ENCODE results near the gene ZHX3. TPM values are rescaled to one million over a fixed set of nuclear protein-coding genes. Genes with fewer than 3 reads are reported as not detected.

Gene ZHX3
- total and polyA plus RNA-seq, 4 donors, result 3.2 to 30.0 (median 8.0) TPM

GRCh38 chr20:41180599-41181333, 136.8 kb downstream of the ZHX3 start:
- Histone ChIP-seq H3K27ac (ENCODE audit: low read depth in 1 of 2, low read length in 2 of 2) (no peak overlapping the region), H3K9me3 (ENCODE audit: control insufficient read depth in 4 of 4, low read length in 3 of 4) (no peaks in the 10 kb centered on the region), H3K4me1 (ENCODE audit: control insufficient read depth in 4 of 4, insufficient read depth in 4 of 4, low read length in 3 of 4) (no peaks in the 10 kb centered on the region), H3K27me3 (ENCODE audit: control insufficient read depth in 4 of 4, insufficient read depth in 4 of 4, low read length in 3 of 4) (no peaks in the 10 kb centered on the region), H3K9ac (ENCODE audit: low read depth in 1 of 2, low read length in 2 of 2) (no peak overlapping the region), H3K36me3 (ENCODE audit: control insufficient read depth in 4 of 4, insufficient read depth in 3 of 4, low read depth in 1 of 4, low read length in 3 of 4) (peaks cover 5 to 24% (median 12%) of the 10 kb centered on the region in 4 donors), H3K4me3 (ENCODE audit: low read depth in 1 of 3, low read length in 3 of 3) (no peak overlapping the region)
- DNase-seq (ENCODE audit: low spot score), result peak; percentile 17
- whole genome bisulfite sequencing, result 96% methylated on average over 6 of the region's 6 CpGs
- TF ChIP-seq FOXA2 (IDR thresholded peaks at IDR 0.05), result no peak
- no peak for TF ChIP-seq FOXA1 (IDR thresholded peaks at IDR 0.05)
- no peak for TF ChIP-seq RAD21 (IDR thresholded peaks at IDR 0.05)
- TF ChIP-seq, protein P1, sequence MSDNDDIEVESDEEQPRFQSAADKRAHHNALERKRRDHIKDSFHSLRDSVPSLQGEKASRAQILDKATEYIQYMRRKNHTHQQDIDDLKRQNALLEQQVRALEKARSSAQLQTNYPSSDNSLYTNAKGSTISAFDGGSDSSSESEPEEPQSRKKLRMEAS (IDR thresholded peaks at IDR 0.05), result no peak
- TF ChIP-seq, protein P2, sequence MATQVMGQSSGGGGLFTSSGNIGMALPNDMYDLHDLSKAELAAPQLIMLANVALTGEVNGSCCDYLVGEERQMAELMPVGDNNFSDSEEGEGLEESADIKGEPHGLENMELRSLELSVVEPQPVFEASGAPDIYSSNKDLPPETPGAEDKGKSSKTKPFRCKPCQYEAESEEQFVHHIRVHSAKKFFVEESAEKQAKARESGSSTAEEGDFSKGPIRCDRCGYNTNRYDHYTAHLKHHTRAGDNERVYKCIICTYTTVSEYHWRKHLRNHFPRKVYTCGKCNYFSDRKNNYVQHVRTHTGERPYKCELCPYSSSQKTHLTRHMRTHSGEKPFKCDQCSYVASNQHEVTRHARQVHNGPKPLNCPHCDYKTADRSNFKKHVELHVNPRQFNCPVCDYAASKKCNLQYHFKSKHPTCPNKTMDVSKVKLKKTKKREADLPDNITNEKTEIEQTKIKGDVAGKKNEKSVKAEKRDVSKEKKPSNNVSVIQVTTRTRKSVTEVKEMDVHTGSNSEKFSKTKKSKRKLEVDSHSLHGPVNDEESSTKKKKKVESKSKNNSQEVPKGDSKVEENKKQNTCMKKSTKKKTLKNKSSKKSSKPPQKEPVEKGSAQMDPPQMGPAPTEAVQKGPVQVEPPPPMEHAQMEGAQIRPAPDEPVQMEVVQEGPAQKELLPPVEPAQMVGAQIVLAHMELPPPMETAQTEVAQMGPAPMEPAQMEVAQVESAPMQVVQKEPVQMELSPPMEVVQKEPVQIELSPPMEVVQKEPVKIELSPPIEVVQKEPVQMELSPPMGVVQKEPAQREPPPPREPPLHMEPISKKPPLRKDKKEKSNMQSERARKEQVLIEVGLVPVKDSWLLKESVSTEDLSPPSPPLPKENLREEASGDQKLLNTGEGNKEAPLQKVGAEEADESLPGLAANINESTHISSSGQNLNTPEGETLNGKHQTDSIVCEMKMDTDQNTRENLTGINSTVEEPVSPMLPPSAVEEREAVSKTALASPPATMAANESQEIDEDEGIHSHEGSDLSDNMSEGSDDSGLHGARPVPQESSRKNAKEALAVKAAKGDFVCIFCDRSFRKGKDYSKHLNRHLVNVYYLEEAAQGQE (IDR thresholded peaks at IDR 0.05), result no peak
- TF ChIP-seq HNF4G (IDR thresholded peaks at IDR 0.05), result no peak
- no peak for TF ChIP-seq RXRA (IDR thresholded peaks at IDR 0.05)
- TF ChIP-seq ZBTB33 (IDR thresholded peaks at IDR 0.05), result no peak
- no peak for TF ChIP-seq NR2F2 (IDR thresholded peaks at IDR 0.05)
- TF ChIP-seq SP1 (IDR thresholded peaks at IDR 0.05), result no peak
- TF ChIP-seq EGR1 (IDR thresholded peaks at IDR 0.05; ENCODE audit: low read depth in 2 of 2), result no peak
- TF ChIP-seq, protein P3, sequence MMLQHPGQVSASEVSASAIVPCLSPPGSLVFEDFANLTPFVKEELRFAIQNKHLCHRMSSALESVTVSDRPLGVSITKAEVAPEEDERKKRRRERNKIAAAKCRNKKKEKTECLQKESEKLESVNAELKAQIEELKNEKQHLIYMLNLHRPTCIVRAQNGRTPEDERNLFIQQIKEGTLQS (IDR thresholded peaks at IDR 0.05), result no peak
- no peak for TF ChIP-seq TAF1 (conservative IDR thresholded peaks at IDR 0.05)
- TF ChIP-seq HNF4A (conservative IDR thresholded peaks at IDR 0.05), result no peak
- no peak for TF ChIP-seq JUND (IDR thresholded peaks at IDR 0.05)
- TF ChIP-seq YY1 (IDR thresholded peaks at IDR 0.05), result no peak

DNA sequence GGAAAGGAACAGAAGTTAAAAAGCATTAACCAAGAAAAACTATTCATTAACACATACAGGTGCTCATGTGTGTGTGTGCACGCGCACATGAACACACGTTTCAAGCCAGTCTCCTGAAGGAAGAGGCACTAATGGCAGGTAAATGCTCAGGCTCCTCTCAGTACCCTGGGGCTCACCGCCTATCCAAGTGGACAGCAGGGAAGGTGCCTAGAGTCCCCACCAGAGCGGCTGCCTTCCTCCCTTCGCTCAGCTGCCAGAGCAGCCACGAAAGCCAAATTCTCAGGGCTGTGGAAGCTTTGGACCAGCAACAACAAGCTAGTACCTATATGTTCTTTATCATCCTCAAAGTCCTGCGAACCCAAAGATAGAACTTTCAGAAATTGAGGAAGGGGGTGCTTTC, 137.6 kb downstream of the ZHX3 start:
- Histone ChIP-seq H3K9ac (ENCODE audit: low read depth in 1 of 2, low read length in 2 of 2) (no peak overlapping the region), H3K27ac (ENCODE audit: low read depth in 1 of 2, low read length in 2 of 2) (no peak overlapping the region), H3K9me3 (ENCODE audit: control insufficient read depth in 4 of 4, low read length in 3 of 4) (no peaks in the 10 kb centered on the region), H3K27me3 (ENCODE audit: control insufficient read depth in 4 of 4, insufficient read depth in 4 of 4, low read length in 3 of 4) (no peaks in the 10 kb centered on the region), H3K4me3 (ENCODE audit: low read depth in 1 of 3, low read length in 3 of 3) (no peak overlapping the region), H3K4me1 (ENCODE audit: control insufficient read depth in 4 of 4, insufficient read depth in 4 of 4, low read length in 3 of 4) (no peaks in the 10 kb centered on the region), H3K36me3 (ENCODE audit: control insufficient read depth in 4 of 4, insufficient read depth in 3 of 4, low read depth in 1 of 4, low read length in 3 of 4) (peaks cover 4 to 24% (median 12%) of the 10 kb centered on the region in 4 donors)
- TF ChIP-seq RXRA (IDR thresholded peaks at IDR 0.05) (no peak), SP1 (IDR thresholded peaks at IDR 0.05) (no peak), YY1 (IDR thresholded peaks at IDR 0.05) (no peak), EGR1 (IDR thresholded peaks at IDR 0.05; ENCODE audit: low read depth in 2 of 2) (no peak), FOXA2 (IDR thresholded peaks at IDR 0.05) (no peak), NR2F2 (IDR thresholded peaks at IDR 0.05) (no peak), ZBTB33 (IDR thresholded peaks at IDR 0.05) (no peak)
- TF ChIP-seq, protein P2 (IDR thresholded peaks at IDR 0.05), result no peak
- TF ChIP-seq, protein P4, sequence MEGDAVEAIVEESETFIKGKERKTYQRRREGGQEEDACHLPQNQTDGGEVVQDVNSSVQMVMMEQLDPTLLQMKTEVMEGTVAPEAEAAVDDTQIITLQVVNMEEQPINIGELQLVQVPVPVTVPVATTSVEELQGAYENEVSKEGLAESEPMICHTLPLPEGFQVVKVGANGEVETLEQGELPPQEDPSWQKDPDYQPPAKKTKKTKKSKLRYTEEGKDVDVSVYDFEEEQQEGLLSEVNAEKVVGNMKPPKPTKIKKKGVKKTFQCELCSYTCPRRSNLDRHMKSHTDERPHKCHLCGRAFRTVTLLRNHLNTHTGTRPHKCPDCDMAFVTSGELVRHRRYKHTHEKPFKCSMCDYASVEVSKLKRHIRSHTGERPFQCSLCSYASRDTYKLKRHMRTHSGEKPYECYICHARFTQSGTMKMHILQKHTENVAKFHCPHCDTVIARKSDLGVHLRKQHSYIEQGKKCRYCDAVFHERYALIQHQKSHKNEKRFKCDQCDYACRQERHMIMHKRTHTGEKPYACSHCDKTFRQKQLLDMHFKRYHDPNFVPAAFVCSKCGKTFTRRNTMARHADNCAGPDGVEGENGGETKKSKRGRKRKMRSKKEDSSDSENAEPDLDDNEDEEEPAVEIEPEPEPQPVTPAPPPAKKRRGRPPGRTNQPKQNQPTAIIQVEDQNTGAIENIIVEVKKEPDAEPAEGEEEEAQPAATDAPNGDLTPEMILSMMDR (IDR thresholded peaks at IDR 0.05; ENCODE audit: low read depth, low read length, missing input control), result no peak
- TF ChIP-seq, protein P1 (IDR thresholded peaks at IDR 0.05), result no peak
- no peak for DNase-seq (ENCODE audit: low spot score)
- 97% methylated on average over 8 of the region's 8 CpGs for WGBS

All from liver (tissue), 9 donors.